Inflammatory macrophage (primary cell): Measurements from ENCODE around the gene DUS2.
"Not testable (repeated sequence)": the region's sequence is repeated elsewhere in the genome, so short reads cannot be mapped to it uniquely, and the experiment has no call there.

Experiments
- DNase-seq, 2 donors: peaks; one replicate each; pipeline ENCODE4 v3.0.0-alpha.2; 2020 to 2022

DUS2 gene

GRCh38 chr16:68093816-68094613 is 70.9 kb downstream of the DUS2 start:
- DNase-seq = peak in 1 of 2 donors; percentile 19

- DNase-seq = no peak
These were observed 71.5 kb downstream of the DUS2 start for GRCh38 chr16:68094614-68094934.

- DNase-seq = no peak
These were observed 73.4 kb downstream of the DUS2 start for GRCh38 chr16:68096491-68096890.

GRCh38 chr16:68097088-68097487 is 74.0 kb downstream of the DUS2 start:
- no peak for DNase-seq

- no peak for DNase-seq
These were observed 74.8 kb downstream of the DUS2 start for GRCh38 chr16:68097895-68098294.

- no peak for DNase-seq
These were observed 77.4 kb downstream of the DUS2 start for GRCh38 chr16:68100488-68100887.

- no peak for DNase-seq
These were observed 82.5 kb downstream of the DUS2 start for GRCh38 chr16:68105611-68106010.

- DNase-seq = not testable (repeated sequence)
These were observed 84.3 kb downstream of the DUS2 start for GRCh38 chr16:68107230-68107928.

GRCh38 chr16:68109156-68109555 is 86.1 kb downstream of the DUS2 start:
- not testable (repeated sequence) for DNase-seq

GRCh38 chr16:68110611-68111010 is 87.5 kb downstream of the DUS2 start:
- not testable (repeated sequence) for DNase-seq

- DNase-seq = no peak
These were observed 88.3 kb downstream of the DUS2 start for GRCh38 chr16:68111379-68111778.

GRCh38 chr16:68113059-68113761 is 90.1 kb downstream of the DUS2 start:
- DNase-seq = no peak

- no peak for DNase-seq
These were observed 90.7 kb downstream of the DUS2 start for GRCh38 chr16:68113765-68114240.

GRCh38 chr16:68114939-68115338 is 91.9 kb downstream of the DUS2 start:
- DNase-seq = not testable (repeated sequence)

- no peak for DNase-seq
These were observed 92.8 kb downstream of the DUS2 start for GRCh38 chr16:68115851-68116250.

- DNase-seq = peak; percentile 24 to 26
These were observed 93.3 kb downstream of the DUS2 start for GRCh38 chr16:68116256-68116867.

GRCh38 chr16:68117884-68118283 is 94.8 kb downstream of the DUS2 start:
- DNase-seq = peak in 1 of 2 donors; percentile 5

GRCh38 chr16:68118954-68119353 is 95.9 kb downstream of the DUS2 start:
- DNase-seq = not testable (repeated sequence)

- not testable (repeated sequence) for DNase-seq
These were observed 97.4 kb downstream of the DUS2 start for GRCh38 chr16:68120496-68120895.

GRCh38 chr16:68126395-68126794 is 103.3 kb downstream of the DUS2 start:
- DNase-seq = no peak

GRCh38 chr16:68128577-68129305 is 105.7 kb downstream of the DUS2 start:
- no peak for DNase-seq
